ENCODE measurements around the gene EXPH5. TPM values are rescaled to one million over a fixed set of nuclear protein-coding genes. Genes with fewer than 3 reads are reported as not detected.
A peak's percentile ranks its signal among the peaks of the same experiment; 100 is the strongest.

EXPH5 gene
- total RNA-seq, 3 donors from 2014 or later (not counting 1 experiment from before 2014, with no cell fraction given): 1.5 to 5.4 (median 2.6) TPM

- H3K9me3 Mint-ChIP-seq: no peaks in the 10 kb centered on the region
- Histone ChIP-seq H3K4me1 (ENCODE audit: control insufficient read depth, insufficient read depth, low read length) (no peaks in the 10 kb centered on the region), H3K36me3 (ENCODE audit: control insufficient read depth, insufficient read depth, low read length) (no peaks in the 10 kb centered on the region), H3K27ac (ENCODE audit: low read length) (no peak overlapping the region), H3K9me3 (ENCODE audit: control insufficient read depth, insufficient read depth, low read length) (no peaks in the 10 kb centered on the region), H3K27me3 (ENCODE audit: control insufficient read depth, insufficient read depth, low read length) (peaks cover 2% of the 10 kb centered on the region), H3K4me3 (ENCODE audit: low read length) (no peak overlapping the region)
- H3K27me3 Mint-ChIP-seq (ENCODE audit: low read depth in 2 of 2): peaks cover 22 to 45% of the 10 kb centered on the region in 2 donors
- intact Hi-C loops (cut with micrococcal nuclease): no loop called here
- no peak for ATAC-seq
- TF ChIP-seq, protein P1, sequence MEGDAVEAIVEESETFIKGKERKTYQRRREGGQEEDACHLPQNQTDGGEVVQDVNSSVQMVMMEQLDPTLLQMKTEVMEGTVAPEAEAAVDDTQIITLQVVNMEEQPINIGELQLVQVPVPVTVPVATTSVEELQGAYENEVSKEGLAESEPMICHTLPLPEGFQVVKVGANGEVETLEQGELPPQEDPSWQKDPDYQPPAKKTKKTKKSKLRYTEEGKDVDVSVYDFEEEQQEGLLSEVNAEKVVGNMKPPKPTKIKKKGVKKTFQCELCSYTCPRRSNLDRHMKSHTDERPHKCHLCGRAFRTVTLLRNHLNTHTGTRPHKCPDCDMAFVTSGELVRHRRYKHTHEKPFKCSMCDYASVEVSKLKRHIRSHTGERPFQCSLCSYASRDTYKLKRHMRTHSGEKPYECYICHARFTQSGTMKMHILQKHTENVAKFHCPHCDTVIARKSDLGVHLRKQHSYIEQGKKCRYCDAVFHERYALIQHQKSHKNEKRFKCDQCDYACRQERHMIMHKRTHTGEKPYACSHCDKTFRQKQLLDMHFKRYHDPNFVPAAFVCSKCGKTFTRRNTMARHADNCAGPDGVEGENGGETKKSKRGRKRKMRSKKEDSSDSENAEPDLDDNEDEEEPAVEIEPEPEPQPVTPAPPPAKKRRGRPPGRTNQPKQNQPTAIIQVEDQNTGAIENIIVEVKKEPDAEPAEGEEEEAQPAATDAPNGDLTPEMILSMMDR (IDR thresholded peaks at IDR 0.05): no peak
- H3K27ac Mint-ChIP-seq: no peak overlapping the region
- no peak for DNase-seq
- no peaks in the 10 kb centered on the region for H3K36me3 Mint-ChIP-seq
- H3K4me1 Mint-ChIP-seq: peaks cover 0 to 6% of the 10 kb centered on the region in 2 donors
- 96% methylated on average over 2 of the region's 2 CpGs for WGBS (ENCODE audit: insufficient coverage)
- H3K4me3 Mint-ChIP-seq: no peak overlapping the region
Observed at GRCh38 chr11:108628812-108629211, 35.2 kb upstream of the EXPH5 start.

DNA sequence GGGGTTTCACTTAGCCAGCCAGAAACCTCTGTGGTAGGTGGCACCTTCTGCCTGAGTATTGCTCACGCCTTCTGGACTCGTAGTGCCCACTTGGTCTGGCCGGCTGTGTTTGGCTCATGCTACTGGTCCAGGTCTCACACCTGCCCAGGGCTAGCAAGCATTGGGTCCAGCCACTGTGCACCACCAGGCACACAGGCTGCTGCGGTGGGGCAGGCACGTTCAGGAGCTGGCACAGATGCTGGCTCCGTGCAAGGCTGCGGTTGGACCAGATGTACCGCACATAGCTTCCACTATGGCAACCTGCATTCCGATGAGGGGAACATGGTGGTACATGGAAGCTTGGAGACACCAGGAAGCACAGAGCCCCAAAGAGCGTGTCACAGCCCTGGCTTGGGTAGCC is 34.8 kb upstream of the EXPH5 start:
- Mint-ChIP-seq H3K4me3 (no peak overlapping the region), H3K9me3 (no peaks in the 10 kb centered on the region), H3K4me1 (peaks cover 0 to 6% of the 10 kb centered on the region in 2 donors), H3K27me3 (ENCODE audit: low read depth in 2 of 2) (peaks cover 22 to 44% of the 10 kb centered on the region in 2 donors), H3K27ac (no peak overlapping the region), H3K36me3 (no peaks in the 10 kb centered on the region)
- Histone ChIP-seq H3K9me3 (ENCODE audit: control insufficient read depth, insufficient read depth, low read length) (no peaks in the 10 kb centered on the region), H3K4me3 (ENCODE audit: low read length) (no peak overlapping the region), H3K27ac (ENCODE audit: low read length) (no peak overlapping the region), H3K27me3 (ENCODE audit: control insufficient read depth, insufficient read depth, low read length) (peaks cover 2% of the 10 kb centered on the region), H3K36me3 (ENCODE audit: control insufficient read depth, insufficient read depth, low read length) (no peaks in the 10 kb centered on the region), H3K4me1 (ENCODE audit: control insufficient read depth, insufficient read depth, low read length) (no peaks in the 10 kb centered on the region)
- TF ChIP-seq, protein P1 (IDR thresholded peaks at IDR 0.05): no peak
- DNase-seq: no peak
- no peak for ATAC-seq
- intact Hi-C loops (cut with micrococcal nuclease): no loop called here
- WGBS (ENCODE audit: insufficient coverage): 92% methylated on average over 10 of the region's 10 CpGs

- no peak overlapping the region for H3K27ac ChIP-seq (ENCODE audit: low read length)
- TF ChIP-seq, protein P1 (IDR thresholded peaks at IDR 0.05): no peak
- H3K27me3 ChIP-seq (ENCODE audit: control insufficient read depth, insufficient read depth, low read length): peaks cover 2% of the 10 kb centered on the region
- DNase-seq: peak in 1 of 2 donors; percentile 8
- Mint-ChIP-seq H3K4me1 (peaks cover 0 to 6% of the 10 kb centered on the region in 2 donors), H3K9me3 (no peaks in the 10 kb centered on the region), H3K27ac (no peak overlapping the region), H3K36me3 (no peaks in the 10 kb centered on the region), H3K27me3 (ENCODE audit: low read depth in 2 of 2) (peaks cover 22 to 34% of the 10 kb centered on the region in 2 donors), H3K4me3 (no peak overlapping the region)
- no peaks in the 10 kb centered on the region for H3K9me3 ChIP-seq (ENCODE audit: control insufficient read depth, insufficient read depth, low read length)
- WGBS (ENCODE audit: insufficient coverage): 72% methylated on average over 5 of the region's 5 CpGs
- no peak overlapping the region for H3K4me3 ChIP-seq (ENCODE audit: low read length)
- H3K4me1 ChIP-seq (ENCODE audit: control insufficient read depth, insufficient read depth, low read length): no peaks in the 10 kb centered on the region
- no peak for ATAC-seq
- intact Hi-C loops (cut with micrococcal nuclease): no loop called here
- H3K36me3 ChIP-seq (ENCODE audit: control insufficient read depth, insufficient read depth, low read length): no peaks in the 10 kb centered on the region
Observed at GRCh38 chr11:108624196-108624925, 30.8 kb upstream of the EXPH5 start.

DNA sequence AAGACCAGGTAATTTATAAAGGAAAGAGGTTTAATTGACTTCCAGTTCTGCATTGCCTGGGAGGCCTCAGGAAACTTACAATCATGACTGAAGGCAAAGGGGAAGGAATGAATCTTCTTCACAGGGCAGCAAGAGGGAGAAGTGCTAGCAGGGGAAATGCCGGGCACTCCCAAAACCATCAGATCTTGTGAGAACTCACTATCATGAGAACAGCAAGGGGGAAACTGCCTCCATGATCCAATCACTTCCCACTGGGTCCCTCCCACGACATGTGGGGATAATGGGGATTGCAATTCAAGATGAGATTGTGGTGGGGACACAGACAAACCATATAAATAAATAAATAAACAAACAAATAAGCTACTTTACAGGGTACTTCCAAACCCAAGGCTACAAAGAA is 28.8 kb upstream of the EXPH5 start:
- WGBS (ENCODE audit: insufficient coverage): 100% methylated on average over 1 of the region's 2 CpGs
- no peaks in the 10 kb centered on the region for H3K4me1 ChIP-seq (ENCODE audit: control insufficient read depth, insufficient read depth, low read length)

More for the DNA sequence above, 28.8 kb upstream of the EXPH5 start:
- Mint-ChIP-seq H3K27me3 (ENCODE audit: low read depth in 2 of 2) (peaks cover 25 to 38% of the 10 kb centered on the region in 2 donors), H3K36me3 (no peaks in the 10 kb centered on the region), H3K9me3 (no peaks in the 10 kb centered on the region), H3K4me1 (peaks cover 0 to 6% of the 10 kb centered on the region in 2 donors), H3K27ac (no peak overlapping the region), H3K4me3 (no peak overlapping the region)
- Histone ChIP-seq H3K27me3 (ENCODE audit: control insufficient read depth, insufficient read depth, low read length) (peaks cover 2% of the 10 kb centered on the region), H3K4me3 (ENCODE audit: low read length) (no peak overlapping the region), H3K9me3 (ENCODE audit: control insufficient read depth, insufficient read depth, low read length) (no peaks in the 10 kb centered on the region), H3K27ac (ENCODE audit: low read length) (no peak overlapping the region), H3K36me3 (ENCODE audit: control insufficient read depth, insufficient read depth, low read length) (no peaks in the 10 kb centered on the region)
- ATAC-seq (no peak), DNase-seq (no peak)
- TF ChIP-seq, protein P1 (IDR thresholded peaks at IDR 0.05): no peak
- intact Hi-C loops (cut with micrococcal nuclease): no loop called here

All from natural killer cell (primary cell).